NB4 (cell line): ENCODE measurements around the gene USP31.

Source experiments
- DNase-seq: peaks from one replicate; pipeline ENCODE4 v3.0.0; 2010; ENCODE audit warnings: low read depth
- H3K4me3 ChIP-seq: one replicate; pipeline ENCODE4 v1.5.1; 2011; ENCODE audit warnings: mild to moderate bottlenecking, low read depth, low read length, moderate library complexity
- MYC ChIP-seq: IDR thresholded peaks from 2 replicates; pipeline ENCODE4 v1.6.1; 2011; ENCODE audit warnings: low read depth, low read length
- POLR2A ChIP-seq: IDR thresholded peaks from 2 replicates; pipeline ENCODE4 v1.6.1; 2011; ENCODE audit warnings: mild to moderate bottlenecking; ENCODE audit not compliant: insufficient read length; ENCODE audit errors: extremely low read depth
- TF ChIP-seq, protein P1 (sequence below): IDR thresholded peaks from one replicate; pipeline ENCODE4 v1.5.1; 2012; ENCODE audit warnings: low read depth, low read length
- TF ChIP-seq, protein P2 (sequence below): IDR thresholded peaks from 2 replicates; pipeline ENCODE4 v1.6.1; 2011; ENCODE audit warnings: low read depth, low read length

Gene USP31

DNA sequence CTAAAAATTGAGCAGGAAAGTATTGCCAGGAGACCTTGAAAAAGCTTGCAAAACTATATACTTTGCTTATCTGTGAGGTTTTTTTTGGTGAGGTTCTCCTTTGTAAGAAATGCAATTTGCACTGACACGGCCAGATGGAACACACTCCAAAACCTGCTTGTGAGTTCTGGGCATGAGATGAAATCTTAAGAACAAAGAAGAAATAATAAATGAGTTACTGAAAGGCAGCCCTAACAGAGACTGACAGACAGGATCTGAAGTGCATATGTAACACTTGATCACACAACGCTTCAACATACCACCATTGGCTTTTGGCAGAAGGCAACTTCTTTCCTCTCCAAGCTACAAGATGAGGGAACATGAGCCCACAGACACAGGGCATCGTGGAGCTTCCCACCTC, 82.6 kb downstream of the USP31 start:
- no peak for DNase-seq
- no peak overlapping the region for H3K4me3 ChIP-seq
- TF ChIP-seq MYC (no peak), POLR2A (no peak)
- TF ChIP-seq, protein P1, sequence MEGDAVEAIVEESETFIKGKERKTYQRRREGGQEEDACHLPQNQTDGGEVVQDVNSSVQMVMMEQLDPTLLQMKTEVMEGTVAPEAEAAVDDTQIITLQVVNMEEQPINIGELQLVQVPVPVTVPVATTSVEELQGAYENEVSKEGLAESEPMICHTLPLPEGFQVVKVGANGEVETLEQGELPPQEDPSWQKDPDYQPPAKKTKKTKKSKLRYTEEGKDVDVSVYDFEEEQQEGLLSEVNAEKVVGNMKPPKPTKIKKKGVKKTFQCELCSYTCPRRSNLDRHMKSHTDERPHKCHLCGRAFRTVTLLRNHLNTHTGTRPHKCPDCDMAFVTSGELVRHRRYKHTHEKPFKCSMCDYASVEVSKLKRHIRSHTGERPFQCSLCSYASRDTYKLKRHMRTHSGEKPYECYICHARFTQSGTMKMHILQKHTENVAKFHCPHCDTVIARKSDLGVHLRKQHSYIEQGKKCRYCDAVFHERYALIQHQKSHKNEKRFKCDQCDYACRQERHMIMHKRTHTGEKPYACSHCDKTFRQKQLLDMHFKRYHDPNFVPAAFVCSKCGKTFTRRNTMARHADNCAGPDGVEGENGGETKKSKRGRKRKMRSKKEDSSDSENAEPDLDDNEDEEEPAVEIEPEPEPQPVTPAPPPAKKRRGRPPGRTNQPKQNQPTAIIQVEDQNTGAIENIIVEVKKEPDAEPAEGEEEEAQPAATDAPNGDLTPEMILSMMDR: no peak
- TF ChIP-seq, protein P2, sequence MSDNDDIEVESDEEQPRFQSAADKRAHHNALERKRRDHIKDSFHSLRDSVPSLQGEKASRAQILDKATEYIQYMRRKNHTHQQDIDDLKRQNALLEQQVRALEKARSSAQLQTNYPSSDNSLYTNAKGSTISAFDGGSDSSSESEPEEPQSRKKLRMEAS: no peak

DNA sequence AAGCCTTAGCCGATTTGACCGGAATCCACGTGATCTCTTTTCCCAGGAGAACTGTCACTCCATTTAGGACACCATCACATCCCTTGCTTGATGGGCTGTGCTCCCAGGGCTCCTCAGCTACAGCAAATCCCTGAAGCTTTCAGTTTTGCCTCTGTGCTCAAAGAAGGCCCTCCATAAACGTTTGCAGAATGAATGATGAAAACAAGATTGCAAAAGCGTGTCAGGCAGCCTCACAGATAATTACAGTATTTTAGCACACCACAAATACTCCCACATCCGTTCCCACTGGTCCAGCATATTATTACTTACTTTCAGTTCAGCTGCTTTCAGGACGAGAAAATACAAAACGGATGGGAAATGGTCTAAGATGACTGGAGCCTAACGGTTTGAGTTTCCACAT, 84.6 kb downstream of the USP31 start:
- TF ChIP-seq, protein P2: peak; percentile 54; the same call in 1 of the 2 replicates
- TF ChIP-seq, protein P1: no peak
- H3K4me3 ChIP-seq: peak overlapping the region; percentile 30
- peak; percentile 92 for DNase-seq

DNA sequence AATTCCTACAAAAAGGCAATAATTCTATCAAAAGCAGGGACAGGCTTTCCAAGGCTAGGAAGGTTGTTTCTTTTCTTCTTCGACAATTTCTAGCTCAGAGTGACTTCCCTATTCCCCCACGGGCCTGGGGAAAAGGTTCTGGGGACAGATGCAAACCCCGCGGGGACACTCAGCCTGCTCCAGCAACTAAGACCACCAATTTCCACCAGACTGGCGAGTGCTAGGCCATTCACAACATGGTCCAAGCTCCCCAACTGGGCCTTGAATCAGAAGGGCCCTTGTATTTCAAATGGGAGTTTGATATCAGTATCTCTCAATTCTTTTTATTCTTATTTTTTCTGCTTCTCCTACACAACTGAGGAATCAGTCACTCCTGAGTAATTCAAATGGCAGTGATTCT, 86.7 kb downstream of the USP31 start:
- peak; percentile 46 for DNase-seq
- TF ChIP-seq POLR2A (no peak), MYC (no peak)
- TF ChIP-seq, protein P1: no peak
- TF ChIP-seq, protein P2: no peak
- no peak overlapping the region for H3K4me3 ChIP-seq

DNA sequence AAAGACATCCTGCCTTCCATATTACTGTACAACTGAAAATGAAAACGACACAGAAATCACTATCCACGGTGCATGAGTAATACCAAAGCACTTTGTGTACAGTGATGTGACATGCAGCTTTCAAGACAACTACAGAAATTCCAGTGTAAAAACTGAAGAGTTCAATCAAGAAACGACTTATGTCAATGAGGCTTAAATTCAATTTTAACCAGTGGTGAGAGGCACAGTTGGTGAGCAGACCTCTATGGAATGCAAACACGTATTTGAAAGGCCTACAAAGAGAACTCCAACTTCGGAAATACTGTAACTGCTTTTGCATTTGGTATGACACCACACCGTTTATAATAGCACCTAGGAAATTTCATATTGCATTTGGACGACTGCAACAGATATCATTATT, 87.6 kb downstream of the USP31 start:
- no peak for DNase-seq
- TF ChIP-seq, protein P2: no peak
- TF ChIP-seq MYC: no peak
- no peak for TF ChIP-seq POLR2A
- TF ChIP-seq, protein P1: no peak
- no peak overlapping the region for H3K4me3 ChIP-seq

DNA sequence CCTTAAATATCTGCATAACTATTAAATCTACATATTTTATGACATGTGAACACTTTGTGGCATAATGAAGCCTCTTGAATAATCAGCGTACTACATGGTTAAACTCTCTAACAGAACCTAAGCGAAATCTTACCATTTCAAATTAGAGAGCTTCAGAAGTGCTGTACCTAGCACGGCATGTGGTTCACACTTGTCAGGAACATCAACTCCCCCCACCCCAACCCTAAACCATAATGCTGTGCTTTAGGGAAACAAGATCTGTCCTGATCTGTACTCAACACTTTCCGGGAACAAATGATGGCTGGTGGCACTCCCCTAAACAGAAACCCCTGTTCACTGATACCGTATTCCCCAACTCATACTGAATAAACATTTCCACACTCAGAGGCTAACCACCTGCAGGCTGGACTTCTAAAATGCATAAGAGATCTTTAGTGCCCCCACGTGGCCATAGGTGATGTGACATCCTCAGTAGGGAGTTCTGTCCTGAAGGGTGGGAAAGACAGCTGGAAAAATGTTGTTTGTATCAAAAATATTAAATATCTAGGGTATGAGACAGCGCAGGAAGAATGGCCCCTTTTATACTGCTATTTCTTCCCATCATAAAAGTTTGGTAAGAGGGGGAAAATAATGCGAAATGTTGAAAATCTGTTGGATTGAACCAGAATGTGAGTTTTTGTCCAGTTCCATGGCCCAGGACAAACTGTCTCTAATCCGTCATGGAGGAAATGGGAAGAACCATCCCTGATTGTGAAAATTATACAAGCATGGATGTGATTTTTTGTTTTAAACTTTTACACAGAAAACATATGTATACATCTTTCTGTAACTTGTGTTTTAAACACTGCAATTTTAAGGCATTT, 88.6 kb downstream of the USP31 start:
- TF ChIP-seq MYC (0 out of 2 replicates have a peak, but pooled peaks have one; percentile 28), POLR2A (no peak)
- TF ChIP-seq, protein P1: peak; percentile 74
- TF ChIP-seq, protein P2: peak; percentile 94
- DNase-seq: peak; percentile 77
- H3K4me3 ChIP-seq: no peak overlapping the region

DNA sequence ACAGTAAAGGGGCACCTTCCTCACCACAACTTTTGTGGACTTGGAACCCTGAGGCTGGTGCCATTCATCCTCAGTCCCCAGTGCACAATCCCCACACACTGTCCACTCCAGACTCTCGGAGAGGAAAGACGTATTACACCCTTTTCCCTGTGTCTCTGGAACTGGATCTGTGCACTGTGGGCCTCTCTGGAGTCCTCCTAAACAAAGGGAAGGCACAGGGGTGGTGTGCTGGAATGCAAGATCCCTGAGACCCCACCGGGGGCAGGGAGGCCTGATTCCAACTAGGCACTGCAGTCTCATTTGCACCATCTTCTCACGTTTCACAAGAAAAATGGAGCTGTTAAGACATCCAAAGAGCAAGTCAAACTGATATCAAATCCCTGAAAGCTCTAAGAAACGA, 89.8 kb downstream of the USP31 start:
- TF ChIP-seq, protein P1: no peak
- TF ChIP-seq POLR2A: no peak
- no peak for TF ChIP-seq MYC
- TF ChIP-seq, protein P2: no peak
- DNase-seq: no peak
- H3K4me3 ChIP-seq: no peak overlapping the region
